ENCODE results near the gene ABCA1.
"Not testable (repeated sequence)": the region's sequence is repeated elsewhere in the genome, so short reads cannot be mapped to it uniquely, and the experiment has no call there.

The ABCA1 gene

DNA sequence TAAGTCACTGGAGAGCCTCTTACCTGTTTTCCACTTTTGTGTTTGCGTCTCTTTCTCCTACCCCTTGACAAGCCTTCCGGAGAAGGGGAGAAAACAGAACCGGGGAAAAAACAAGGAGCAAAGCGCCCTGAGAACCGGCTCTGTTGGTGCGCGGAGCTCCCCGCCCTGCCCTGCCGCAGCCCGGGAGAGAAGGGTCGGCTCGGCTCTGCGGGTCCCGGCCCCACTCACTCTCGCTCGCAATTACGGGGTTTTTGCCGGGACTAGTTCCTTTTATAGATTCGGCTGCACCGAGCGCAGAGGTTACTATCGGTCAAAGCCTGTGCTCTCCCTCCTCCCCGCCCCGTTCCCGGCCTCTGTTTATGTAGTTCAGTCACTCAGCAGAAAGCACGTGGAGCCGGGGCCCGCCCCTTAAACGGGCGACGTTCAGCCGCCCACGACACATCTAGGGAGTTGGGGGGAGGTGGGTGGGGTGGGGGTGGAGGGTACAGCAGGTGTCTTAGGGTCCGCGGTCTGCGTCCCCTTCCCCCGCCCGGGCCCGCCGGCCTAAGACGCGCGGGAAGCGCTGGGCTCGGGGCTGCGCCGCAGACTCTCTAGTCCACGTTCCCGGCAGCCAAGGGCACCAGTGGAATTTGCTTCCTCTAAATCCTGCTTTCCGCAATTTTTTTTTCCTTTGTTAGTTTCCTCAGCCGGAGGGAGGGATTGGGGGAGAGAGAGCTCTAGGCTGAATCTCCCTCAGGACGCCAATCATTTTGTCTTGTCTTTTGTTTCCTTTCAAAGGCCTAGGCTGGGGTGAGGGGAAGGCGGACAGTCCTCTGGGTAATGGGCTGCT is at the start of gene ABCA1:
TSS of gene ABCA1 (minus strand) at position 244 of the 829 bp plus-strand sequence. CDS start 24,476 bp downstream, outside the sequence.
- no peak for FAIRE-seq

- FAIRE-seq = no peak
These were observed 49.6 kb upstream of the ABCA1 start for GRCh38 chr9:104977580-104977979.

GRCh38 chr9:104977168-104977567 is 49.2 kb upstream of the ABCA1 start:
- FAIRE-seq = no peak

GRCh38 chr9:104975966-104976595 is 48.1 kb upstream of the ABCA1 start:
- not testable (repeated sequence) for FAIRE-seq

DNA sequence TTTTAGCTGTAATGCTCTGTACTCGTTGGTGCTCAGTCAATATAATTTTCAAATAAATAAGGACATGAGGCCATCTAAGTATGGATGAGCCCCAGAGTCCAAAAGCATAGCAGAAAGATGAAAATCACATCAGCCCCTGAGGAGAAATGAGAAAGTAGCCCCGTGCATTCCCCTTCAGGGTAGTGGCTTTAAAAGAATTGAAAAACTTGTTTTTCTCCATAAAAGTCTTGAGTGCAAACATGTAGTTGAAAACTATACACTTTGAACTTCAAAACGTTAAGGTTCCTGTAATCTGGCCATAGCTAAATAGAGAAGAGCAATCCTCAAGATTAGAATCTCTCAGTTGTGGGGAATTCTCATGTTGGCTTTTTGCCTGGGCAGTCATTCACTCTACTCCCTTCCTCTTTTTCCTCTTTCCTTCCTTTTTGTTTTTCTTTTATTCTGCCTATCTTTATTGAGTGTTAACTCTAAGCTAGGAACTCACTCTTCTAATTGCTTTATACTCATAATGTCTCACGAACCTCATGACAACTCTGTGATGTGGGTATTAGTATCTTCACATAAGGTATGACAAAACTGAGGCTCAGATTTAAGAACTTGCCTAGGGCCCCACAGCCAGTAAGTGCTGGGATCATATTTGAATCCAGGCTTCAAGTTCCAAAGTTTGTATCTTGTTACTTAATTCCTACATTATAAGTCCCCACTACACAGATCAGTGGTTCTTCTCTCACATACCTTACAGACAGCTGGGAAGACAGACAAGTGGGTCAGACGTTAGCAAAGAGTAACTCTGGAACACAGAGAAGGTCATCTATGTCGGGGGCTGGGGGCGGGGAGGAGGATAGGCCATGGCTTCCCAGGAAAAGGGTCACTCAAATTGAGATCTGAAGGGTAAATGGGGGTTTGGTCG is 46.4 kb upstream of the ABCA1 start:
- no peak for FAIRE-seq

DNA sequence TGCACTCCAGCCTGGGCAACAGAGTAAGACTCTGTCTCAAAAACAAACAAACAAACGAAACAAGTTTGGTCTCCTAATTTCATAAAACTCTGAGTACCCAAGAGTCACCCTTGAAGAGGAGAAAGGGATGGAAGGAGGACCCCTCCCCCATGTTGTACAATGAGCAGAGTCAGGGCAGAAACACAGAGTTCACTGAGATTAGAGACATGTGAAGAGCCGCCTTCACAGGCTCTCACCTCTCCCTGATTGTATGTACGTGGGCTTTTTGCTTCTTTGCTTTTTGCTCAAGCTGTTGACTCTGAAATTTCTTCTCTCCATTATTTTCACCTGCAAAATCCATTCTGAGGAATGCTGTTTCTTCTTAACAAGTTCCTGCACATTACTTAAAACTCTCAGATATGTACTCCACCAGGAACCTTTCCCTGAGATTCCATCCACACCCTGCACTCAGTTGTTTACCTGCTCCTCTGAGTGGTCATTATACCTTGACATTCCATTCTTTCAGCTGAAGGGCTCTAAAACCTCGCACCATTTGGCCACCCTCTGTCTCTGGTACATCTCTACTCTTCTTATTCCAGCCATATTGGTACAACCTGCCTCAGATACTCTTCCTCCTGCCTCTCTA is 44.4 kb upstream of the ABCA1 start:
- no peak for FAIRE-seq

GRCh38 chr9:104971511-104971910 is 43.6 kb upstream of the ABCA1 start:
- FAIRE-seq = no peak

GRCh38 chr9:104970271-104970987 is 42.5 kb upstream of the ABCA1 start:
- FAIRE-seq = no peak

DNA sequence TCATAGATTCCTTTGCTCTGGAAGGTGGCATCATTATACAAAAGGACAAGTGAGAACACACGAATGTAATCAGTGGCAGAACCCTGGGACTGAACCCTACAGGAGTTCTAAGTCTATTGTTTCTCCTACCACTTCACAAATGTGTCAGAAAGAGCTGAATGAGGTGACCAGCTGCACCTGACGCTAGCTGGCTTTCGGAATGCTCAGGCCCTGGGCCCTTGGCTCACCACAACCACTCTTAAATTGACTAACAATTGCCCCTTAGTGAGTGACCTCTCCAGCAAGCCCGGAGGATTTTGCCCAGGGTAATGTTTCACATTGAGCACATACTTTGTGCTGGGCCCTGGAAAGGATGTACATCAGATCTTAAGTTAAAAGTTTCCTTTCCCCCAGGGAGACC is 41.2 kb upstream of the ABCA1 start:
- FAIRE-seq = no peak

GRCh38 chr9:104968025-104968982 is 40.3 kb upstream of the ABCA1 start:
- no peak for FAIRE-seq

DNA sequence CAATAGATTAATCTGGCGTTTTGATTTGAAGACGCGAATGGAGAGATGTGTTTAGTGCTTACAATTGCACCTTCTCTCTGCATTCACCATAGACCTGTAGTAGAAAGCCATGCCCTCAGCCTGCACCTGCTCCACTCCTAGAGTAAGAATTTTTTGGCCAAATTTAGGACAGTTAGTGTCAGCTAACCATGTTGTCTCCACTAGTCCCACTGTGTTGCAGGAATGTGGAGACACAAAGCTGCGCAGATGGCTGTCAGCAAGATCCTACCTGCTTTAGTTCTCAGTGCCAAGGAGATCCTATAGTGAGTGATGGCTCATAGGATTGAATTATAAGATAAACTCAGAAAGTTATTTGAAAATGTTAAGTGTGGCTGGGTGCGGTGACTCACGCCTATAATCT is 35.1 kb upstream of the ABCA1 start:
- no peak for FAIRE-seq

- FAIRE-seq = peak; percentile 94
These were observed 33.9 kb upstream of the ABCA1 start for GRCh38 chr9:104961701-104962359.

GRCh38 chr9:104961238-104961637 is 33.3 kb upstream of the ABCA1 start:
- no peak for FAIRE-seq

GRCh38 chr9:104960662-104961061 is 32.7 kb upstream of the ABCA1 start:
- no peak for FAIRE-seq

DNA sequence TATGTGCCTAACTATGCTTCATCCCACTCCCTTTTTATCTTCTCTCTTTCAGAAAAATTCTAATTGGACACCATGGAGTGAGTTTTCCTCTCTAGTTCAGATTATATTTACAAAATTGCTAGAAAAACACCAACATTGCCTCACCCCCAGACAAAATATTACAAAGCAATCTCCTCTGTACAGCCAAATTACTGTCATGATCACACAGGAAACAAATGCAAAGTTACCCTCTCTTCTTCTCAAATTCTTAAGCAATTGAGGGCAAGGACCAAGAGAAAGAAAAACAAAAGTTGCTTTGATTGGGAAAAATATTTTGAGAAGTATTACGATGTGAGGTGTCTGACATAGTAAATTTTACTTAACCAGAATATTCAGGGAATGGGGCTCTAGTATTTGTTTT is 30.8 kb upstream of the ABCA1 start:
- FAIRE-seq = peak; percentile 89

- FAIRE-seq = not testable (repeated sequence)
These were observed 30.1 kb upstream of the ABCA1 start for GRCh38 chr9:104958006-104958405.

GRCh38 chr9:104951487-104951886 is 23.5 kb upstream of the ABCA1 start:
- no peak for FAIRE-seq

DNA sequence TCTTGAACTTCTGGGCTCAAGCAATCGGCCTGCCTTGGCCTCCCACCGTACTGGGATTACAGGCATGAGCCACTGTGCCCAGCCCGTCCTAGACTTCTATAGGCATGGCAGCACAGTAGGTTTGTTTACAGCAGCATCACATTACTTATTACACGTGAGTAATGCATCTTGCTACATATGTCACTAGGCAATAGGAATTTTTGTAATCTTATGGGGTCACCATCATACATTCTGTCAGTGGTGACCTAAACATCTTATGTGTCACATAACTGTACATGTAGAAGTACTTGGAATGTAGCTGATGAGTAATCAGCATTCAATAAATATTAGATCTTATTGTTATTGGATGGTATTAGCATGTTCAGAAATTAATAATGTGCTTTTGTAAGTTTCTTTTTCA is 22.9 kb upstream of the ABCA1 start:
- FAIRE-seq = no peak

DNA sequence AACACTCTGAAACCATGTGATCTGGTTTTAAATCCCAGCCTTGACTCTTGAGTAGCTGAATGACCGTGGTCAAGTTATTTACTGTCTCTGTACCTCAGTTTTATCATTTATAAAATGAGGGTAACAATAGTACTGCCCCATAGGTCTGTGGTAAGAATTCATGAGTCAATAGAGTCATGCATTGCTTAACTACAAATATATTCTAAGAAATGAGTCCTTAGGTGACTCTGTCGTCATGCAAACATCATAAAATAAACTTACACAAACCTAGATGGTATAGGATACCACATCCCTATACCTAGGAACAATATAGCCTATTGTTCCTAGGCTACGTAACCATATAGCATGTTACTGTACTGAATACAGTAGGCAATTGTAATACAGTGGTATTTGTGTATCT is 20.3 kb upstream of the ABCA1 start:
- FAIRE-seq = no peak

DNA sequence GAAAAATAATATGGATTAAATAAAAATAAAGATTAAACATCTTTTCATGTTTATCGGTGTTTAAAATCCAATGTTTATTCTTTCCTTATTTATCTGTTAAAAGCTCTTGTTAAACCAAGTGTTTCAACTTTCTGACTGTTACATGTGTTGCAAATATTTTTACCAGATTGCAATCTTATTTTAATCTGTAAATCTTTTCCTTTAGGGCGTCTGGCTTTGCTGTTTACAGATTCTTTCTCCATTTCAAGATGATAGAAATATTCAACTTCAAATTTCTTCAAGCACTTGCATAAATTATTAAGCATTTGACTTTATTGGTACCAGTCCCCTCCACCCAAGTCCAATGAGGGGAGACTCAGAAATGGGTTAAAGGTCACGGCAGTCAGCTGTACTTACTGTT is 16.9 kb upstream of the ABCA1 start:
- FAIRE-seq = peak; percentile 99
